ENCODE data around the gene GUCY2D. TPM values are rescaled to one million over a fixed set of nuclear protein-coding genes. Genes with fewer than 3 reads are reported as not detected.

Gene GUCY2D
- polyA plus RNA-seq, 1 donor from 2014 or later = 0.07 TPM

GRCh38 chr17:8007836-8008235 is 5.4 kb downstream of the GUCY2D start:
- Histone ChIP-seq H3K27me3 (ENCODE audit: insufficient read depth, low read depth, low read length) (peaks cover 32% of the 10 kb centered on the region), H3K79me2 (replicated peaks; ENCODE audit: insufficient read depth, low read length) (no peaks in the 10 kb centered on the region), H4K20me1 (ENCODE audit: insufficient read depth) (no peaks in the 10 kb centered on the region)

GRCh38 chr17:8012045-8012580 is 9.7 kb downstream of the GUCY2D start:
- Histone ChIP-seq H3K4me3 (ENCODE audit: low read length) (no peak overlapping the region), H3K27ac (ENCODE audit: low read length) (no peak overlapping the region), H3K27me3 (ENCODE audit: insufficient read depth, low read depth, low read length) (peaks cover 18% of the 10 kb centered on the region), H4K20me1 (ENCODE audit: insufficient read depth) (no peaks in the 10 kb centered on the region), H3F3A (ENCODE audit: insufficient read depth, low read length, poor library complexity, severe bottlenecking) (no peaks in the 10 kb centered on the region), H3K9me2 (ENCODE audit: insufficient read depth, low read length) (no peaks in the 10 kb centered on the region), H3K79me2 (replicated peaks; ENCODE audit: insufficient read depth, low read length) (no peaks in the 10 kb centered on the region), H3K9me3 (ENCODE audit: low read length) (no peaks in the 10 kb centered on the region), H2AFZ (ENCODE audit: low read depth, low read length) (no peak overlapping the region), H3K36me3 (ENCODE audit: insufficient read depth, low read length) (no peaks in the 10 kb centered on the region), H3K4me2 (ENCODE audit: low read length) (no peak overlapping the region), H3K9ac (ENCODE audit: low read length) (no peak overlapping the region)
- TF ChIP-seq POLR2AphosphoS5 (IDR thresholded peaks at IDR 0.05) (no peak), RAD21 (conservative IDR thresholded peaks at IDR 0.05) (no peak), EP300 (conservative IDR thresholded peaks at IDR 0.05; ENCODE audit: poor library complexity, severe bottlenecking) (no peak), MXI1 (conservative IDR thresholded peaks at IDR 0.05; ENCODE audit: poor library complexity, severe bottlenecking) (no peak), SMC3 (conservative IDR thresholded peaks at IDR 0.05; ENCODE audit: poor library complexity) (no peak), REST (IDR thresholded peaks at IDR 0.05; ENCODE audit: borderline replicate concordance) (no peak)

More at GRCh38 chr17:8007836-8008235, 5.4 kb downstream of the GUCY2D start:
- Histone ChIP-seq H3K9me3 (ENCODE audit: low read length) (peaks cover 2% of the 10 kb centered on the region), H3F3A (ENCODE audit: insufficient read depth, low read length, poor library complexity, severe bottlenecking) (no peaks in the 10 kb centered on the region), H3K4me3 (ENCODE audit: low read length) (no peak overlapping the region), H3K36me3 (ENCODE audit: insufficient read depth, low read length) (no peaks in the 10 kb centered on the region), H3K9me2 (ENCODE audit: insufficient read depth, low read length) (no peaks in the 10 kb centered on the region), H3K27ac (ENCODE audit: low read length) (no peak overlapping the region), H2AFZ (ENCODE audit: low read depth, low read length) (no peak overlapping the region), H3K9ac (ENCODE audit: low read length) (no peak overlapping the region), H3K4me2 (ENCODE audit: low read length) (no peak overlapping the region)
- no peak for TF ChIP-seq EZH2 (IDR thresholded peaks at IDR 0.05; ENCODE audit: borderline replicate concordance, insufficient read depth, low read length, poor library complexity, severe bottlenecking)
- no peak for TF ChIP-seq REST (IDR thresholded peaks at IDR 0.05; ENCODE audit: borderline replicate concordance)
- TF ChIP-seq RAD21 (conservative IDR thresholded peaks at IDR 0.05) = no peak
- TF ChIP-seq SMC3 (conservative IDR thresholded peaks at IDR 0.05; ENCODE audit: poor library complexity) = no peak
- TF ChIP-seq CTCF (IDR thresholded peaks at IDR 0.05; ENCODE audit: poor library complexity, severe bottlenecking) = no peak
- no peak for TF ChIP-seq TAF1 (IDR thresholded peaks at IDR 0.05; ENCODE audit: low read depth)
- no peak for TF ChIP-seq EP300 (conservative IDR thresholded peaks at IDR 0.05; ENCODE audit: poor library complexity, severe bottlenecking)
- TF ChIP-seq POLR2AphosphoS5 (IDR thresholded peaks at IDR 0.05) = no peak
- no peak for TF ChIP-seq MXI1 (conservative IDR thresholded peaks at IDR 0.05; ENCODE audit: poor library complexity, severe bottlenecking)

All from neural cell (in vitro differentiated cells).